ENCODE measurements around the gene DLX4. TPM values are rescaled to one million over a fixed set of nuclear protein-coding genes. Genes with fewer than 3 reads are reported as not detected.

Gene DLX4
- 2.1 TPM for total RNA-seq
- long read RNA-seq, partial matches to known transcripts: 0 of 1 reads
- long read RNA-seq, other reads (novel, unspliced or antisense): 1 of 1 reads

GRCh38 chr17:49969134-49969759 lies at the start of gene DLX4:
Gene DLX4, plus strand, starts transcription at chr17:49969190. Its CDS starts 279 bp downstream, at chr17:49969469.
- DNase-seq (no peak), ATAC-seq (no peak)
- Histone ChIP-seq H3K27me3 (peaks cover 94% of the 10 kb centered on the region), H3K9me3 (no peaks in the 10 kb centered on the region), H3K4me3 (peak within 1 kb of the TSS; percentile 60), H3K36me3 (no peaks in the 10 kb centered on the region), H3K4me1 (peaks cover 33% of the 10 kb centered on the region), H3K27ac (peak within 1 kb of the TSS; percentile 36)
- intact Hi-C loops (cut with DNase I): no loop called here
- TF ChIP-seq CTCF (IDR thresholded peaks at IDR 0.05): no peak

GRCh38 chr17:49920030-49920769 lies 48.8 kb upstream of the DLX4 start:
- H3K27me3 ChIP-seq: peaks cover 20% of the 10 kb centered on the region
- H3K4me3 ChIP-seq: no peak overlapping the region
- intact Hi-C loops (cut with DNase I): no loop called here
- no peaks in the 10 kb centered on the region for H3K9me3 ChIP-seq
- DNase-seq: no peak
- no peaks in the 10 kb centered on the region for H3K4me1 ChIP-seq
- H3K36me3 ChIP-seq: no peaks in the 10 kb centered on the region
- no peak overlapping the region for H3K27ac ChIP-seq
- TF ChIP-seq CTCF (IDR thresholded peaks at IDR 0.05): no peak
- no peak for ATAC-seq

GRCh38 chr17:49922095-49922494 lies 46.9 kb upstream of the DLX4 start:
- intact Hi-C loops (cut with DNase I): no loop called here
- no peak overlapping the region for H3K4me3 ChIP-seq
- H3K27ac ChIP-seq: no peak overlapping the region
- peaks cover 14% of the 10 kb centered on the region for H3K27me3 ChIP-seq
- TF ChIP-seq CTCF (IDR thresholded peaks at IDR 0.05): no peak
- DNase-seq (no peak), ATAC-seq (no peak)
- no peaks in the 10 kb centered on the region for H3K9me3 ChIP-seq
- no peaks in the 10 kb centered on the region for H3K4me1 ChIP-seq
- no peaks in the 10 kb centered on the region for H3K36me3 ChIP-seq

- H3K27me3 ChIP-seq: peaks cover 14% of the 10 kb centered on the region
- no peaks in the 10 kb centered on the region for H3K36me3 ChIP-seq
- no peaks in the 10 kb centered on the region for H3K4me1 ChIP-seq
- TF ChIP-seq CTCF (IDR thresholded peaks at IDR 0.05): no peak
- no peak for DNase-seq
- ATAC-seq: no peak
- no peak overlapping the region for H3K27ac ChIP-seq
- H3K9me3 ChIP-seq: no peaks in the 10 kb centered on the region
- intact Hi-C loops (cut with DNase I): no loop called here
- no peak overlapping the region for H3K4me3 ChIP-seq
Measured at GRCh38 chr17:49924116-49924515, 44.9 kb upstream of the DLX4 start.

- Histone ChIP-seq H3K27me3 (peaks cover 14% of the 10 kb centered on the region), H3K36me3 (no peaks in the 10 kb centered on the region), H3K4me3 (no peak overlapping the region), H3K27ac (no peak overlapping the region), H3K4me1 (no peaks in the 10 kb centered on the region), H3K9me3 (no peaks in the 10 kb centered on the region)
- intact Hi-C loops (cut with DNase I): no loop called here
- TF ChIP-seq CTCF (IDR thresholded peaks at IDR 0.05): no peak
- no peak for ATAC-seq
- DNase-seq: no peak
Measured at GRCh38 chr17:49924589-49924988, 44.4 kb upstream of the DLX4 start.
